ENCODE data around the gene ZNF92. TPM values are rescaled to one million over a fixed set of nuclear protein-coding genes. Genes with fewer than 3 reads are reported as not detected.
A peak's percentile ranks its signal among the peaks of the same experiment; 100 is the strongest.

The ZNF92 gene
- total RNA-seq (2021; ENCODE audit: unreplicated experiment) (9.4 TPM), Bru-seq, nascent RNA (percentile 81 among the genes with signal in this experiment), BruChase-seq, experiment 1, labeled RNA remaining after a 6-hour chase (percentile 53 among the genes with signal in this experiment), BruChase-seq, experiment 2, labeled RNA remaining after a 2-hour chase (percentile 67 among the genes with signal in this experiment)
- polyA plus RNA-seq (2012), result 1.9 and 2.6 TPM in 2 replicates
- long read RNA-seq, transcript ZNF92-201 (4 exons, 3,210 nt), result major isoform, 21 of 29 reads
- long read RNA-seq, partial matches to known transcripts, result 0 of 29 reads
- long read RNA-seq, other reads (novel, unspliced or antisense), result 1 of 29 reads

DNA sequence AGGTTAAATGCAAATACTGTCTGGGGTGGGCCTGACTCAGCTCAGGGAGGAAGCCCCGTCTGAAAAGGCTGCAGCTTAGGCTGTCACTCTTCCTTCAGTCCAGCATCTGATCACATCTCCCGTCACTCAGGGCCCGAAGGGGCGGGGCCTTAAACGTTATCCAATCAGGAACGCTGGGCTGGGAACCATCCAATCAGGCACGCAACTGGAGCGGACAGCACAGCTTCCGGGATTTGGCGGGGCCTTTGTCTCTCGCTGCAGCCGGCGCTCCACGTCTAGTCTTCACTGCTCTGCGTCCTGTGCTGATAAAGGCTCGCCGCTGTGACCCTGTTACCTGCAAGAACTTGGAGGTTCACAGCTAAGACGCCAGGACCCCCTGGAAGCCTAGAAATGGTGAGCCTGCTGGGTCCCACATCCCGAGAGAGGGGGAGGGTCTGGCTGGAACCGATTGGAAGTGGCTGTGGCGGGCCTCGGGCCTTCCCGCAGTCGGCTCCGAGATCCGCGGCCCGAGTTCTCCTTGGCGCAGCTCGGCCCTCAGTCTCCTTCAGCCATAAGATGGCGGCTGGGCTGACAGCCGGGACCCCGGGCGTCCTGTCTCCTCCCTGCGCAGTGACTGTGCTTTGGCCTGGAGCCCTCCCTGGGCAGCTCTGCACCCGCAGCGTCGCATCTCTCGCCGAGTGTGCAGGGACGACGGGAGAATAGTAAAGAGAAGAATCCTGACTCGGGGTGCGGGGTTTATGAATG lies at the start of gene ZNF92:
ZNF92 (plus strand) TSS at position 248 of the 744 bp plus-strand sequence; CDS start at position 391, 143 bp downstream.
- H2AFZ ChIP-seq (ENCODE audit: low read depth, low read length, poor library complexity, severe bottlenecking), result peak within 1 kb of the TSS; percentile 57
- TF ChIP-seq, protein P1, sequence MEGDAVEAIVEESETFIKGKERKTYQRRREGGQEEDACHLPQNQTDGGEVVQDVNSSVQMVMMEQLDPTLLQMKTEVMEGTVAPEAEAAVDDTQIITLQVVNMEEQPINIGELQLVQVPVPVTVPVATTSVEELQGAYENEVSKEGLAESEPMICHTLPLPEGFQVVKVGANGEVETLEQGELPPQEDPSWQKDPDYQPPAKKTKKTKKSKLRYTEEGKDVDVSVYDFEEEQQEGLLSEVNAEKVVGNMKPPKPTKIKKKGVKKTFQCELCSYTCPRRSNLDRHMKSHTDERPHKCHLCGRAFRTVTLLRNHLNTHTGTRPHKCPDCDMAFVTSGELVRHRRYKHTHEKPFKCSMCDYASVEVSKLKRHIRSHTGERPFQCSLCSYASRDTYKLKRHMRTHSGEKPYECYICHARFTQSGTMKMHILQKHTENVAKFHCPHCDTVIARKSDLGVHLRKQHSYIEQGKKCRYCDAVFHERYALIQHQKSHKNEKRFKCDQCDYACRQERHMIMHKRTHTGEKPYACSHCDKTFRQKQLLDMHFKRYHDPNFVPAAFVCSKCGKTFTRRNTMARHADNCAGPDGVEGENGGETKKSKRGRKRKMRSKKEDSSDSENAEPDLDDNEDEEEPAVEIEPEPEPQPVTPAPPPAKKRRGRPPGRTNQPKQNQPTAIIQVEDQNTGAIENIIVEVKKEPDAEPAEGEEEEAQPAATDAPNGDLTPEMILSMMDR (IDR thresholded peaks at IDR 0.05 in 2 of 3, conservative IDR thresholded peaks at IDR 0.05 in 1 of 3; ENCODE audit: borderline replicate concordance in 1 of 3, insufficient read depth in 1 of 3, low read depth in 2 of 3, low read length in 2 of 3), result no peak
- no peak for TF ChIP-seq CBX3 (IDR thresholded peaks at IDR 0.05; ENCODE audit: low read depth)
- TF ChIP-seq RAD21 (IDR thresholded peaks at IDR 0.05; ENCODE audit: low read depth), result no peak
- peak; percentile 86 for TF ChIP-seq SP1 (IDR thresholded peaks at IDR 0.05; ENCODE audit: low read depth)
- peak; percentile 92 for TF ChIP-seq ZFX (IDR thresholded peaks at IDR 0.05)
- TF ChIP-seq SRF (IDR thresholded peaks at IDR 0.05; ENCODE audit: low read depth), result no peak
- TF ChIP-seq ZNF274 (IDR thresholded peaks at IDR 0.05; ENCODE audit: low read depth, low read length), result no peak
- no peak for TF ChIP-seq EZH2phosphoT487 (IDR thresholded peaks at IDR 0.05; ENCODE audit: borderline replicate concordance)
- TF ChIP-seq, protein P2, sequence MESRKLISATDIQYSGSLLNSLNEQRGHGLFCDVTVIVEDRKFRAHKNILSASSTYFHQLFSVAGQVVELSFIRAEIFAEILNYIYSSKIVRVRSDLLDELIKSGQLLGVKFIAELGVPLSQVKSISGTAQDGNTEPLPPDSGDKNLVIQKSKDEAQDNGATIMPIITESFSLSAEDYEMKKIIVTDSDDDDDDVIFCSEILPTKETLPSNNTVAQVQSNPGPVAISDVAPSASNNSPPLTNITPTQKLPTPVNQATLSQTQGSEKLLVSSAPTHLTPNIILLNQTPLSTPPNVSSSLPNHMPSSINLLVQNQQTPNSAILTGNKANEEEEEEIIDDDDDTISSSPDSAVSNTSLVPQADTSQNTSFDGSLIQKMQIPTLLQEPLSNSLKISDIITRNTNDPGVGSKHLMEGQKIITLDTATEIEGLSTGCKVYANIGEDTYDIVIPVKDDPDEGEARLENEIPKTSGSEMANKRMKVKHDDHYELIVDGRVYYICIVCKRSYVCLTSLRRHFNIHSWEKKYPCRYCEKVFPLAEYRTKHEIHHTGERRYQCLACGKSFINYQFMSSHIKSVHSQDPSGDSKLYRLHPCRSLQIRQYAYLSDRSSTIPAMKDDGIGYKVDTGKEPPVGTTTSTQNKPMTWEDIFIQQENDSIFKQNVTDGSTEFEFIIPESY (IDR thresholded peaks at IDR 0.05; ENCODE audit: extremely low read depth, insufficient replicate concordance, low read length), result no peak
- no peak for TF ChIP-seq YY1 (IDR thresholded peaks at IDR 0.05; ENCODE audit: extremely low read depth, insufficient replicate concordance, low read depth, low read length)
- TF ChIP-seq TCF7L2 (IDR thresholded peaks at IDR 0.05; ENCODE audit: borderline replicate concordance, extremely low read depth, insufficient read depth, insufficient read length), result peak; percentile 82
- TF ChIP-seq, protein P3, sequence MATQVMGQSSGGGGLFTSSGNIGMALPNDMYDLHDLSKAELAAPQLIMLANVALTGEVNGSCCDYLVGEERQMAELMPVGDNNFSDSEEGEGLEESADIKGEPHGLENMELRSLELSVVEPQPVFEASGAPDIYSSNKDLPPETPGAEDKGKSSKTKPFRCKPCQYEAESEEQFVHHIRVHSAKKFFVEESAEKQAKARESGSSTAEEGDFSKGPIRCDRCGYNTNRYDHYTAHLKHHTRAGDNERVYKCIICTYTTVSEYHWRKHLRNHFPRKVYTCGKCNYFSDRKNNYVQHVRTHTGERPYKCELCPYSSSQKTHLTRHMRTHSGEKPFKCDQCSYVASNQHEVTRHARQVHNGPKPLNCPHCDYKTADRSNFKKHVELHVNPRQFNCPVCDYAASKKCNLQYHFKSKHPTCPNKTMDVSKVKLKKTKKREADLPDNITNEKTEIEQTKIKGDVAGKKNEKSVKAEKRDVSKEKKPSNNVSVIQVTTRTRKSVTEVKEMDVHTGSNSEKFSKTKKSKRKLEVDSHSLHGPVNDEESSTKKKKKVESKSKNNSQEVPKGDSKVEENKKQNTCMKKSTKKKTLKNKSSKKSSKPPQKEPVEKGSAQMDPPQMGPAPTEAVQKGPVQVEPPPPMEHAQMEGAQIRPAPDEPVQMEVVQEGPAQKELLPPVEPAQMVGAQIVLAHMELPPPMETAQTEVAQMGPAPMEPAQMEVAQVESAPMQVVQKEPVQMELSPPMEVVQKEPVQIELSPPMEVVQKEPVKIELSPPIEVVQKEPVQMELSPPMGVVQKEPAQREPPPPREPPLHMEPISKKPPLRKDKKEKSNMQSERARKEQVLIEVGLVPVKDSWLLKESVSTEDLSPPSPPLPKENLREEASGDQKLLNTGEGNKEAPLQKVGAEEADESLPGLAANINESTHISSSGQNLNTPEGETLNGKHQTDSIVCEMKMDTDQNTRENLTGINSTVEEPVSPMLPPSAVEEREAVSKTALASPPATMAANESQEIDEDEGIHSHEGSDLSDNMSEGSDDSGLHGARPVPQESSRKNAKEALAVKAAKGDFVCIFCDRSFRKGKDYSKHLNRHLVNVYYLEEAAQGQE (IDR thresholded peaks at IDR 0.05; ENCODE audit: low read depth), result no peak
- peak; percentile 89 for TF ChIP-seq SIN3A (IDR thresholded peaks at IDR 0.05; ENCODE audit: low read depth)
- TF ChIP-seq JUND (IDR thresholded peaks at IDR 0.05), result no peak
- TF ChIP-seq POLR2A (IDR thresholded peaks at IDR 0.05; ENCODE audit: borderline replicate concordance, extremely low read depth, insufficient read depth, insufficient read length), result peak; percentile 90
- TF ChIP-seq EZH2 (IDR thresholded peaks at IDR 0.05), result no peak
- TF ChIP-seq, protein P4, sequence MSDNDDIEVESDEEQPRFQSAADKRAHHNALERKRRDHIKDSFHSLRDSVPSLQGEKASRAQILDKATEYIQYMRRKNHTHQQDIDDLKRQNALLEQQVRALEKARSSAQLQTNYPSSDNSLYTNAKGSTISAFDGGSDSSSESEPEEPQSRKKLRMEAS (IDR thresholded peaks at IDR 0.05), result no peak
- peak; percentile 89 for TF ChIP-seq ELF1 (IDR thresholded peaks at IDR 0.05; ENCODE audit: borderline replicate concordance, low read depth)

More for the DNA sequence above, at the start of gene ZNF92:
- POLR2A ChIA-PET, result interaction anchor here (0.7 to 1.4 kb wide), 7 partner anchors 9 to 58 kb away, joined by 3 to 10 read pairs (median 4); no protein-coding TSS in a partner anchor
- Histone ChIP-seq H4K20me1 (ENCODE audit: insufficient read depth) (no peaks in the 10 kb centered on the region), H3K27ac (ENCODE audit: low read depth, low read length) (peak within 1 kb of the TSS; percentile 72), H3K4me3 (replicated peaks in 1 of 2; ENCODE audit: low read depth in 1 of 2, low read length in 2 of 2) (peak within 1 kb of the TSS; percentile 89 to 90), H3K36me3 (ENCODE audit: control insufficient read depth in 1 of 2, insufficient read depth in 2 of 2, low read length in 2 of 2) (0 out of 4 replicates have a peak, but pooled peaks cover 0 to 4% of the 10 kb centered on the region in 2 experiments), H3K9me2 (ENCODE audit: insufficient read depth) (no peaks in the 10 kb centered on the region), H3K27me3 (ENCODE audit: insufficient read depth, low read length) (no peaks in the 10 kb centered on the region), H3K9me3 (ENCODE audit: control insufficient read depth in 1 of 2, insufficient read depth in 1 of 2, low read depth in 1 of 2, low read length in 2 of 2) (no peaks in the 10 kb centered on the region), H3K4me2 (ENCODE audit: low read length) (peak within 1 kb of the TSS; percentile 74), H3K4me1 (ENCODE audit: control insufficient read depth in 1 of 2, insufficient read depth in 2 of 2, low read length in 2 of 2) (peaks cover 9% of the 10 kb centered on the region in 2 experiments; a peak in 3 of 4 replicates), H3K9ac (ENCODE audit: low read length) (peak within 1 kb of the TSS; percentile 77), H3K79me2 (ENCODE audit: insufficient read depth, low read length) (peaks cover 50% of the 10 kb centered on the region)
- CTCF ChIA-PET, result no interaction called here
- BruUV-seq (replicated peaks), result no TSS peak
- ATAC-seq (peak; percentile 97), DNase-seq (ENCODE audit: low read depth, low spot score) (peak; percentile 96)
- RAD21 ChIA-PET (ENCODE audit: low non-redundant PET in 1 of 2, low total read pairs in 2 of 2, uncharacterized antibody in 2 of 2, unreplicated experiment in 2 of 2), result no interaction called here
- intact Hi-C loops (cut with micrococcal nuclease), result no loop called here

Measured in HCT116 (cell line).